Limb (tissue), 2 donors: ENCODE results near the gene AMIGO1.
"Not testable (repeated sequence)": the region's sequence is repeated elsewhere in the genome, so short reads cannot be mapped to it uniquely, and the experiment has no call there.

Experiments used
- DNase-seq, 2 donors: peaks; one replicate each; pipeline ENCODE4 v3.0.0-alpha.2; 2016; ENCODE audit errors: extremely low spot score in 2 of 2

AMIGO1 gene

GRCh38 chr1:109483672-109484518 is 25.6 kb downstream of the AMIGO1 start, which contains the start of gene ATXN7L2:
ATXN7L2 (plus strand) TSS chr1:109483905; CDS start chr1:109483954, 49 bp downstream.
- DNase-seq = peak; percentile 94 to 99

- DNase-seq = no peak
Measured at GRCh38 chr1:109482791-109483671, 26.5 kb downstream of the AMIGO1 start.

GRCh38 chr1:109482242-109482641 is 27.3 kb downstream of the AMIGO1 start:
- no peak for DNase-seq

- no peak for DNase-seq
Measured at GRCh38 chr1:109481646-109482045, 27.9 kb downstream of the AMIGO1 start.

GRCh38 chr1:109479901-109480300 is 29.6 kb downstream of the AMIGO1 start:
- DNase-seq = no peak

- no peak for DNase-seq
Measured at GRCh38 chr1:109479311-109479710, 30.2 kb downstream of the AMIGO1 start.

- DNase-seq = no peak
Measured at GRCh38 chr1:109478806-109479205, 30.7 kb downstream of the AMIGO1 start.

GRCh38 chr1:109477821-109478220 is 31.7 kb downstream of the AMIGO1 start:
- DNase-seq = no peak

- DNase-seq = no peak
Measured at GRCh38 chr1:109476825-109477224, 32.7 kb downstream of the AMIGO1 start.

GRCh38 chr1:109475261-109475660 is 34.3 kb downstream of the AMIGO1 start:
- no peak for DNase-seq

- DNase-seq = no peak
Measured at GRCh38 chr1:109474697-109475096, 34.8 kb downstream of the AMIGO1 start.

GRCh38 chr1:109473284-109474057 is 36.1 kb downstream of the AMIGO1 start:
- not testable (repeated sequence) for DNase-seq

GRCh38 chr1:109472779-109473178 is 36.7 kb downstream of the AMIGO1 start:
- no peak for DNase-seq

- no peak for DNase-seq
Measured at GRCh38 chr1:109470245-109470644, 39.3 kb downstream of the AMIGO1 start.

- DNase-seq = no peak
Measured at GRCh38 chr1:109468903-109469302, 40.6 kb downstream of the AMIGO1 start.

GRCh38 chr1:109468061-109468460 is 41.5 kb downstream of the AMIGO1 start:
- no peak for DNase-seq

GRCh38 chr1:109467301-109467777 is 42.2 kb downstream of the AMIGO1 start:
- no peak for DNase-seq

- peak in 1 of 2 donors; percentile 63 for DNase-seq
Measured at GRCh38 chr1:109466452-109467300, 42.9 kb downstream of the AMIGO1 start, which contains the start of gene SYPL2. SYPL2 (plus strand) TSS chr1:109466546; CDS start chr1:109466844, 298 bp downstream.

- DNase-seq = no peak
Measured at GRCh38 chr1:109466125-109466451, 43.4 kb downstream of the AMIGO1 start.

GRCh38 chr1:109457819-109458218 is 51.7 kb downstream of the AMIGO1 start:
- no peak for DNase-seq
